IPS DF 6.9 (cell line): Measurements from ENCODE around the gene GOLGA1.
"Not testable (repeated sequence)": the region's sequence is repeated elsewhere in the genome, so short reads cannot be mapped to it uniquely, and the experiment has no call there.

ENCODE experiments used
- DNase-seq: peaks from one replicate; pipeline ENCODE4 v3.0.0-alpha.2; 2013; ENCODE audit warnings: low read depth, low spot score
- H3K27ac ChIP-seq: one replicate; pipeline ENCODE4 v1.5.1; 2013; ENCODE audit warnings: low read length, control low read depth
- H3K27me3 ChIP-seq: 2 replicates; pipeline ENCODE4 v1.6.1; 2013; ENCODE audit warnings: mild to moderate bottlenecking, low read length; ENCODE audit not compliant: control insufficient read depth, insufficient read depth
- H3K36me3 ChIP-seq: 2 replicates; pipeline ENCODE4 v1.6.1; 2013; ENCODE audit warnings: low read length; ENCODE audit not compliant: control insufficient read depth, insufficient read depth
- H3K4me1 ChIP-seq: 2 replicates; pipeline ENCODE4 v1.6.1; 2013; ENCODE audit warnings: low read length; ENCODE audit not compliant: control insufficient read depth, insufficient read depth
- H3K4me3 ChIP-seq: 2 replicates; pipeline ENCODE4 v1.5.1; 2013; ENCODE audit warnings: mild to moderate bottlenecking, low read length
- H3K9me3 ChIP-seq: 2 replicates; pipeline ENCODE4 v1.6.1; 2013; ENCODE audit warnings: low read length, inconsistent platforms; ENCODE audit not compliant: control insufficient read depth, insufficient read depth
- WGBS: extraction: QIAGEN DNeasy Blood & Tissue Kit; methylation state at CpG from one replicate; pipeline ENCODE4 v1.1.7; 2013; ENCODE audit warnings: mixed read lengths, missing lambda C conversion rate; ENCODE audit not compliant: insufficient read length, insufficient coverage; 5-methylcytosine and 5-hydroxymethylcytosine counted together

GOLGA1 gene

GRCh38 chr9:124940521-124940893, 376 bp downstream of the GOLGA1 start:
- peak overlapping the region; percentile 80; the same call in 1 of the 2 replicates for H3K4me3 ChIP-seq
- no peak for DNase-seq
- H3K27ac ChIP-seq, result no peak overlapping the region
- no CpG with 5 or more reads among the region's 17 CpGs for WGBS
- no peaks in the 10 kb centered on the region for H3K27me3 ChIP-seq
- peaks cover 1% of the 10 kb centered on the region; the same call in 1 of the 2 replicates for H3K4me1 ChIP-seq
- H3K9me3 ChIP-seq, result no peaks in the 10 kb centered on the region
- no peaks in the 10 kb centered on the region for H3K36me3 ChIP-seq

- H3K4me3 ChIP-seq, result peak overlapping the region; percentile 80; the same call in 1 of the 2 replicates
- no peaks in the 10 kb centered on the region for H3K27me3 ChIP-seq
- H3K4me1 ChIP-seq, result peaks cover 1% of the 10 kb centered on the region; the same call in 1 of the 2 replicates
- H3K9me3 ChIP-seq, result no peaks in the 10 kb centered on the region
- no peak overlapping the region for H3K27ac ChIP-seq
- no peak for DNase-seq
- H3K36me3 ChIP-seq, result no peaks in the 10 kb centered on the region
Observed at GRCh38 chr9:124939944-124940343, 939 bp downstream of the GOLGA1 start.

- Histone ChIP-seq H3K36me3 (no peaks in the 10 kb centered on the region), H3K4me3 (no peak overlapping the region), H3K27ac (no peak overlapping the region), H3K9me3 (no peaks in the 10 kb centered on the region), H3K4me1 (no peaks in the 10 kb centered on the region), H3K27me3 (no peaks in the 10 kb centered on the region)
- no peak for DNase-seq
Observed at GRCh38 chr9:124934290-124934689, 6.6 kb downstream of the GOLGA1 start.

GRCh38 chr9:124932333-124932732, 8.6 kb downstream of the GOLGA1 start:
- no peak overlapping the region for H3K4me3 ChIP-seq
- no peaks in the 10 kb centered on the region for H3K4me1 ChIP-seq
- H3K9me3 ChIP-seq, result no peaks in the 10 kb centered on the region
- no peaks in the 10 kb centered on the region for H3K36me3 ChIP-seq
- no CpG with 5 or more reads among the region's 1 CpG for WGBS
- H3K27me3 ChIP-seq, result no peaks in the 10 kb centered on the region
- no peak overlapping the region for H3K27ac ChIP-seq
- no peak for DNase-seq

- H3K27ac ChIP-seq, result no peak overlapping the region
- no peak overlapping the region for H3K4me3 ChIP-seq
- H3K9me3 ChIP-seq, result no peaks in the 10 kb centered on the region
- DNase-seq, result no peak
- H3K4me1 ChIP-seq, result no peaks in the 10 kb centered on the region
- H3K36me3 ChIP-seq, result no peaks in the 10 kb centered on the region
- no CpG with 5 or more reads among the region's 3 CpGs for WGBS
- no peaks in the 10 kb centered on the region for H3K27me3 ChIP-seq
Observed at GRCh38 chr9:124929464-124929863, 11.4 kb downstream of the GOLGA1 start.

GRCh38 chr9:124928116-124928515, 12.8 kb downstream of the GOLGA1 start:
- WGBS, result no CpG with 5 or more reads among the region's 3 CpGs

GRCh38 chr9:124920394-124920793, 20.5 kb downstream of the GOLGA1 start:
- H3K4me3 ChIP-seq, H3K4me1 ChIP-seq, H3K27me3 ChIP-seq, DNase-seq, H3K36me3 ChIP-seq, H3K9me3 ChIP-seq, H3K27ac ChIP-seq: not testable (repeated sequence)
- WGBS, result no CpG with 5 or more reads among the region's 6 CpGs

More at GRCh38 chr9:124928116-124928515, 12.8 kb downstream of the GOLGA1 start:
- no peak overlapping the region for H3K4me3 ChIP-seq
- no peaks in the 10 kb centered on the region for H3K4me1 ChIP-seq
- H3K27me3 ChIP-seq, result no peaks in the 10 kb centered on the region
- no peak overlapping the region for H3K27ac ChIP-seq
- no peak for DNase-seq
- H3K36me3 ChIP-seq, result no peaks in the 10 kb centered on the region
- H3K9me3 ChIP-seq, result no peaks in the 10 kb centered on the region

DNA sequence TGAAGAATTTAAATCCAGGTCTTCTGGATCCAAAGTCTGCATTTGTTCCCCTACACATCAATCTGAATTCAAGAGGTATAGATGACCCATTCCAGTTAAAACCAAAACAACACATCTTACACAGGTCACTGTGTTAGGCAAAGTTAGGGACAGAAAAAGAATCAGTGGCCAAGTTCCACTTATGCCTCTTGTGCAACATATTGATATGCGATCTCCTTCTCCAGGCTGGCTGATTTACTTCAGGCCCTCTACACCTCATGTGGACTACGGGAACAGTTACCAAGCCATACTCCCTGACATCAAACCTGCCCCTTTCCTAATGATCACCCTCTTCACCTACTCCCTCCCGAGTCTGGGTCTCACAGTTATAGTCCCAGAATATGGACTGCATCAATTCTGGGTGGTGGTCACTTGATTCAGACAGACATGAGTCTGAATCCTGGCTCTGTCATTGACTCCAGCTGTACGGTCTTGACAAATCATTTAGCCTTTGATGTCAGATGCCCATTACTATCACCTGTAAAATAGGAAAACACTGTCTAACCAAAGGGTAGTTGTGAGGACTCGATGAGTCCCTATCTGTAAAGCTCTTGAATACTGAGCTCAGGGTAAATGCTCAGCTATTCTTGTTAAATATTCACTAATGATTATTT, 26.0 kb downstream of the GOLGA1 start:
- no peaks in the 10 kb centered on the region for H3K27me3 ChIP-seq
- H3K9me3 ChIP-seq, result no peaks in the 10 kb centered on the region
- no peak overlapping the region for H3K27ac ChIP-seq
- WGBS, result no CpG with 5 or more reads among the region's 5 CpGs
- H3K4me1 ChIP-seq, result no peaks in the 10 kb centered on the region
- H3K4me3 ChIP-seq, result no peak overlapping the region
- H3K36me3 ChIP-seq, result no peaks in the 10 kb centered on the region
- no peak for DNase-seq

DNA sequence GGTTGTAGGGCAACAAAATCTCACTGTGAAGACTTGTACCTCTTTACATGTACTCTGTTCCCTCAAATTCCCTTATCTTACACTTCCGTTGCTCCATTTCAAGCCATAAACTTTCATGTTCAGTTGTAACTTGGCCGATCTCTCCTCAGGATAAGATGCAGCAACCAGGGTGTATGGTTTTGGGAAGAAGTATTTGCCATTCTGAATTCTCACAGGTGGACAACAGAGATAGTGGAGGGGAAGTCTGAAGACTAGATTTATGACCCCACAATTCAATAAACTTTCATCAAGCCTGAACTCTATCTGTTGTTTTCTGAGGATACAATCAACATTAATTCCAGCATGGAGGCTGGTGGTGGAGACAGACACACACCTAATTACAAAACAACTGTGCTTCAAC, 27.5 kb downstream of the GOLGA1 start:
- Histone ChIP-seq H3K4me1 (no peaks in the 10 kb centered on the region), H3K27ac (no peak overlapping the region), H3K4me3 (no peak overlapping the region), H3K36me3 (no peaks in the 10 kb centered on the region), H3K9me3 (no peaks in the 10 kb centered on the region), H3K27me3 (no peaks in the 10 kb centered on the region)
- WGBS, result no CpG with 5 or more reads among the region's 2 CpGs
- no peak for DNase-seq

GRCh38 chr9:124911766-124912165, 29.1 kb downstream of the GOLGA1 start:
- no peaks in the 10 kb centered on the region for H3K27me3 ChIP-seq
- H3K36me3 ChIP-seq, result no peaks in the 10 kb centered on the region
- H3K9me3 ChIP-seq, result no peaks in the 10 kb centered on the region
- no CpG with 5 or more reads among the region's 1 CpG for WGBS
- no peaks in the 10 kb centered on the region for H3K4me1 ChIP-seq
- H3K27ac ChIP-seq, result no peak overlapping the region
- H3K4me3 ChIP-seq, result no peak overlapping the region
- no peak for DNase-seq

- no peak for DNase-seq
- no peaks in the 10 kb centered on the region for H3K36me3 ChIP-seq
- H3K27ac ChIP-seq, result no peak overlapping the region
- no peak overlapping the region for H3K4me3 ChIP-seq
- no peaks in the 10 kb centered on the region for H3K27me3 ChIP-seq
- no CpG with 5 or more reads among the region's 2 CpGs for WGBS
- no peaks in the 10 kb centered on the region for H3K9me3 ChIP-seq
- no peaks in the 10 kb centered on the region for H3K4me1 ChIP-seq
Observed at GRCh38 chr9:124908098-124908497, 32.8 kb downstream of the GOLGA1 start.
